Natural killer cell (primary cell): ENCODE data around the gene MAP2. TPM values are rescaled to one million over a fixed set of nuclear protein-coding genes. Genes with fewer than 3 reads are reported as not detected.

Source experiments
- ATAC-seq, 3 donors: fragments of 150-1000 bp in 2 of 3; fragments of 200-7000 bp in 1 of 3; cut with Tn5 transposase; 1 replicate in 1 of 3; 2 replicates in 2 of 3; pipeline ENCODE4 v1.10.0; 2021; ENCODE audit warnings: mild to moderate bottlenecking in 2 of 3, moderate library complexity in 2 of 3
- DNase-seq, 2 donors: peaks; one replicate each; pipeline versions ENCODE4 v3.0.0 to v3.0.0-alpha.2; 2013 to 2021; ENCODE audit warnings: mixed read lengths in 1 of 2
- H3K27ac ChIP-seq: one replicate; pipeline ENCODE4 v1.5.1; 2013; ENCODE audit warnings: mild to moderate bottlenecking, low read length
- H3K27me3 ChIP-seq: one replicate; pipeline ENCODE4 v1.6.1; 2013; ENCODE audit warnings: low read length; ENCODE audit not compliant: control insufficient read depth, insufficient read depth
- H3K36me3 ChIP-seq: one replicate; pipeline ENCODE4 v1.6.1; 2013; ENCODE audit warnings: low read length; ENCODE audit not compliant: control insufficient read depth, insufficient read depth
- H3K4me1 ChIP-seq: one replicate; pipeline ENCODE4 v1.6.1; 2013; ENCODE audit warnings: low read length; ENCODE audit not compliant: control insufficient read depth, insufficient read depth
- H3K4me3 ChIP-seq: one replicate; pipeline ENCODE4 v1.5.1; 2013; ENCODE audit warnings: low read length
- H3K9me3 ChIP-seq: one replicate; pipeline ENCODE4 v1.6.1; 2013; ENCODE audit warnings: low read length; ENCODE audit not compliant: control insufficient read depth, insufficient read depth
- H3K27ac Mint-ChIP-seq, 2 donors: one replicate each; pipeline ENCODE4 v1.8.0; 2022; ENCODE audit warnings: mild to moderate bottlenecking in 2 of 2, mixed read lengths in 2 of 2, moderate library complexity in 1 of 2
- H3K27me3 Mint-ChIP-seq, 2 donors: one replicate each; pipeline ENCODE4 v1.8.0; 2022; ENCODE audit warnings: low read depth in 2 of 2, mixed read lengths in 2 of 2
- H3K36me3 Mint-ChIP-seq: one replicate; pipeline ENCODE4 v1.8.0; 2022; ENCODE audit warnings: mixed read lengths
- H3K4me1 Mint-ChIP-seq, 2 donors: one replicate each; pipeline ENCODE4 v1.8.0; 2022; ENCODE audit warnings: mixed read lengths in 2 of 2
- H3K4me3 Mint-ChIP-seq: one replicate; pipeline ENCODE4 v1.8.0; 2022; ENCODE audit warnings: mild to moderate bottlenecking, moderate library complexity, mixed read lengths
- H3K9me3 Mint-ChIP-seq, 2 donors: one replicate each; pipeline ENCODE4 v1.8.0; 2022; ENCODE audit warnings: mixed read lengths in 2 of 2
- CTCF ChIP-seq: fragments of 200-600 bp; IDR thresholded peaks from one replicate; pipeline ENCODE4 v1.8.0; 2022; ENCODE audit warnings: antibody characterized with exemption
- WGBS: methylation state at CpG from one replicate; pipeline ENCODE4 v1.1.7; 2013; ENCODE audit warnings: missing lambda C conversion rate; ENCODE audit not compliant: insufficient coverage; 5-methylcytosine and 5-hydroxymethylcytosine counted together
- intact Hi-C: fragments of 100-400 bp; cut with micrococcal nuclease; formaldehyde crosslinking; loops from one replicate; pipeline ENCODE4 v1.14.2; 2022
- total RNA-seq, 4 donors: library from RNA; stranded (reverse); fragments of 120-200 nt in 1 of 4; gene quantifications; one replicate each; pipeline versions ENCODE4 v1.2.3 to v1.2.4, GENCODE V29; 2013 to 2022

Gene MAP2
- total RNA-seq, 3 donors from 2014 or later (not counting 1 experiment from before 2014, with no cell fraction given) = not detected

- Mint-ChIP-seq H3K27me3 (no peaks in the 10 kb centered on the region), H3K9me3 (peaks cover 8 to 10% of the 10 kb centered on the region in 2 donors), H3K27ac (no peak overlapping the region), H3K4me1 (no peaks in the 10 kb centered on the region), H3K36me3 (no peaks in the 10 kb centered on the region), H3K4me3 (no peak overlapping the region)
- no peak for DNase-seq
- Histone ChIP-seq H3K27ac (no peak overlapping the region), H3K27me3 (no peaks in the 10 kb centered on the region), H3K36me3 (no peaks in the 10 kb centered on the region), H3K4me3 (no peak overlapping the region), H3K9me3 (no peaks in the 10 kb centered on the region), H3K4me1 (no peaks in the 10 kb centered on the region)
- no peak for ATAC-seq
- no peak for TF ChIP-seq CTCF
- intact Hi-C loops = no loop called here
- WGBS = 86% methylated on average over 10 of the region's 10 CpGs
Measured at GRCh38 chr2:209690029-209690754, 266.3 kb downstream of the MAP2 start.

GRCh38 chr2:209694748-209695147 is 270.9 kb downstream of the MAP2 start:
- 91% methylated on average over 8 of the region's 8 CpGs for WGBS

GRCh38 chr2:209696836-209697711 is 273.2 kb downstream of the MAP2 start:
- DNase-seq = no peak
- Histone ChIP-seq H3K27ac (no peak overlapping the region), H3K36me3 (no peaks in the 10 kb centered on the region), H3K4me3 (no peak overlapping the region), H3K9me3 (no peaks in the 10 kb centered on the region), H3K27me3 (no peaks in the 10 kb centered on the region), H3K4me1 (no peaks in the 10 kb centered on the region)
- intact Hi-C loops = no loop called here
- H3K9me3 Mint-ChIP-seq = peaks cover 7 to 10% of the 10 kb centered on the region in 2 donors
- no peak overlapping the region for H3K4me3 Mint-ChIP-seq
- WGBS = 74% methylated on average over 3 of the region's 8 CpGs
- H3K4me1 Mint-ChIP-seq = no peaks in the 10 kb centered on the region
- no peaks in the 10 kb centered on the region for H3K27me3 Mint-ChIP-seq
- H3K36me3 Mint-ChIP-seq = no peaks in the 10 kb centered on the region
- no peak overlapping the region for H3K27ac Mint-ChIP-seq
- TF ChIP-seq CTCF = no peak
- no peak for ATAC-seq

More at GRCh38 chr2:209694748-209695147, 270.9 kb downstream of the MAP2 start:
- intact Hi-C loops = no loop called here
- ATAC-seq (no peak), DNase-seq (no peak)
- H3K4me1 ChIP-seq = no peaks in the 10 kb centered on the region
- H3K4me3 ChIP-seq = no peak overlapping the region
- Mint-ChIP-seq H3K4me3 (no peak overlapping the region), H3K36me3 (no peaks in the 10 kb centered on the region), H3K27me3 (no peaks in the 10 kb centered on the region), H3K9me3 (peaks cover 8 to 10% of the 10 kb centered on the region in 2 donors), H3K4me1 (no peaks in the 10 kb centered on the region), H3K27ac (no peak overlapping the region)
- H3K36me3 ChIP-seq = no peaks in the 10 kb centered on the region
- no peaks in the 10 kb centered on the region for H3K27me3 ChIP-seq
- no peak overlapping the region for H3K27ac ChIP-seq
- no peaks in the 10 kb centered on the region for H3K9me3 ChIP-seq
- no peak for TF ChIP-seq CTCF
